DMS53 treated with DMSO at 0.1 percent for 48 hours (cell line): ENCODE data around the gene PPP2R2D.

Experiments used
- DNase-seq: peaks from one replicate; lab custom pipeline; 2025; ENCODE audit not compliant: unreplicated experiment; lab: John Stamatoyannopoulos, UW

Gene PPP2R2D

DNA sequence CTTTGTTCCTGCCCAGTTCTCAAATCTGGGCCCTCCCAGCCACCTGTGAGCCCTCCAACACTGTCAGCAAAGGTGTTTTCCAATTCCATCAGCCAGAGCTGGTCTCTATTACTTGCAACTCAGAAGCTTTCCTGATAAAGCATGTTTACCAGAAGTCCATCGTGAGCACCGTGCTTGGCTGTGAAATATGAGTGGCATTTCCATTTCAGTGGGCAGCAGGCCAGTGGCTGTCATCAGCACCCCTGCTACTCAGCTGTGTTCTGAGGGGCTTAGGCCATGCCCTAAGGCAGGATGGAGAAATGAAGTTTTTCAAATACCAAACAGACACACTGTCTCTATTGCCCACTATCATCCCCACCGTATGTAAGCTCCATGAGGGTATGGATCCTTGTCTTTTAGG, 93.6 kb downstream of the PPP2R2D start:
- DNase-seq = no peak

DNA sequence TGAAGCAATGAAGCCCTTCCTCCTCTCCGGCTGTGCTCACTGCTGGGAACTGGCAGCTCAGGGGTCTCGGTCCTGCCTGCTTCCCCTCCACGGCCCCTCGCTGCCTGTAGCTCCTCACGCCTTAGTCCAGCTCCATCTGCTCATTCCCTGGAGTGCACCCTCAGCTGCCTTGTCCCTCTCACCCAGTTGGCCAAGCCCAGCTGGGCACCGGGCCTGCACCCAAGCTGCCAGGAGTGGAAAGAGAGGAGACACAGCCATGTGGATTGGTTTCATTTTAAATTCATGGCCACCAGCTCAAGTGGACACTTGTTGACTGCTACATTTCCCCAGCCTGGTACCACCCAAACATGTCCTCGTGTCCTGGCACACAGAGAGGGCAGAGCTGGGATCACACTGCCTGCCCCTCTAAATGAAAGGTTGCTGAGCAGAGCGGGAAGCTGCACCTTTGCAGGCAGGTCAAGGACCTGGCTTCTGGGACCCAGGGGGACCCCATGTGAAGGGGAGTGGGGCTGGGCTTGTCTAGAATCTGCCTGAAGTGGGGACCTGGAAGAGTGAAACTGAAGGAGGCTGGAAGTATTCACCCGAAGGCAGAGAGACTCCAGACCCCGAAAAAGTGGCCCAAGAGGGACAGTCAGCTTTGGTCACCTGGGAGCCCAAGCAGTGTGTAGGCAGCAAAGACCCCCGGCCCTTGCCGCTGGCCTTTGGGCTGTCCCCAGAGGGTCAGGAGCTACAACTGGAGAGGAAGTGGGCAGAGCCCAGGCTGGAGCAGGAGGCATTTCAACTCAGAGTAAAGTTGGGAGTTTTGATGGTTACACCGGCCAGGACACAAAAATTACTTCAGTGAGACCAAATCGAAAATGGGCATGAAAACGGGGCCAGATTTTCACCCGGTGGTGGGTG, 95.9 kb downstream of the PPP2R2D start:
- no peak for DNase-seq

DNA sequence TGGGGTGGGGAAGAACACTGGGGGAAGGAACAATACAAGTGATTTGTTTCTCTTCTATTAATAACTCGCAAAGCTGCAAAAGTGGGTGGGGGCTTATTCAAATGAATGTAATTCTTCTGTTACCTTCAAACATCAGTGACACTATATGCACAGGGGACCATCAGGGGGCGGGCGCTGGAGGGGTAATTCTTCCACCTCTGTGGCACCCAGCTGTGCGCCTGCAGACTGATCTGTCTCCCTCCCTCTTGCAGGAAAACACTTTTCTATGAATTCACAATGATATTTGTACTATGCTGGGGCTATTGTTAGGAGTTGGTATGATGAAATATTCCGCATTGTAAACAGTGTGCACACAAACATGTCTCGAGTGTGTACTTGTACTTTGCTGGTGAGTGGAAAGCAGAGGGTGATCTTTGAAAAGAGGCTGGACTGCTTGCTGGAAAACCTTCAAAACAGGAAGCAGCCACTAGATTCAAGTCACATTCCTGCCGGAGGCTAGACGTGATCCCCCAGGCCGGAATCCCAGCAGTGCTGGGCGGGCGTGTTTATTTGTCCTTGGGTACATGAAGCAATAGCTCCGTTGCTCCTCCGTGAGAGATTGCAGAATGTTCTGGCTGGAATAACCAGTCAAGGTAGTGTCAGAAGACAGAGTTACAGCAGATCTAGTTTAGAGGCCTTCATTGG, 96.7 kb downstream of the PPP2R2D start:
- DNase-seq = peak; percentile 69

GRCh38 chr10:131998050-131998844, 97.4 kb downstream of the PPP2R2D start:
- no peak for DNase-seq

DNA sequence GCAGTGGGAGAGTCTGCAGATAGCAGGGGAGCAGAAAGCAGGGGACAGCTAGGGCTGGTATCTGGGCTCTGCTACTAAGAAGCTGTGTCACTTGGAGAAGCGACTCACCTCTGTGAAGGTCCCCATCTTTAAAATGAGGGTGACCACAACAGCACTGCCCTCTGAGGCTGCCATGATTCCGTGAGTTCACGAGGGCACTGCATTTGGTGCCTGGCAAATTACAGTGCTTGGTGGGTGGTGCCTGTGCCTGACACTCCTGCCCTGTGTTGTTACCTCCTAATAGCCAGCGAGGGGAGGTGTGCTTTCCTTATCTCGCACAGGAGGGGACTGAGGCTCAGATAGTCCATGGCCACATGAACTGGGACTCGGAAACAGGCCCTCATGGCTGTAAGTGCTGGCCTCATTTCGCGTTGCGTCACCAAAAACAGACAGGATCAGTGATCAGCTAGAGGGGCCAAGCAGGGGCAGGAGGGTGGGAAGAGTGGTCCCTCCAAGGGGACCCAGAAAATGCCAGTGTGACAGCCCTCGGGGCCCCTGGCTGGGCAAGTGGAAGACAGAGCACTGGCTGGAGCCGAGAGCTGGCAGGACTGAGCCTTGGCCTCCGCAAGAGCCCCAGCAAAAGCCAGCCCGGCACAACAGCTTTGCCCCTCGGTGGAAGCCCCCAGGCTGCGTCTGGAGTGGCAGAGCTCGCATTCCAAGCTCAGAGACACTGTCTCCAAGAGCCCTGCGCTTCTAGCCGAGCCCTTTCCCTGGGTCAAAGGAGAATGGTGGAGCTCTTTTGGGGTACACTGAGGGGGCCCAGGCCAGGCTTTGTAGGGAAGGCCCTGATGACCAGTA, 98.3 kb downstream of the PPP2R2D start:
- no peak for DNase-seq

DNA sequence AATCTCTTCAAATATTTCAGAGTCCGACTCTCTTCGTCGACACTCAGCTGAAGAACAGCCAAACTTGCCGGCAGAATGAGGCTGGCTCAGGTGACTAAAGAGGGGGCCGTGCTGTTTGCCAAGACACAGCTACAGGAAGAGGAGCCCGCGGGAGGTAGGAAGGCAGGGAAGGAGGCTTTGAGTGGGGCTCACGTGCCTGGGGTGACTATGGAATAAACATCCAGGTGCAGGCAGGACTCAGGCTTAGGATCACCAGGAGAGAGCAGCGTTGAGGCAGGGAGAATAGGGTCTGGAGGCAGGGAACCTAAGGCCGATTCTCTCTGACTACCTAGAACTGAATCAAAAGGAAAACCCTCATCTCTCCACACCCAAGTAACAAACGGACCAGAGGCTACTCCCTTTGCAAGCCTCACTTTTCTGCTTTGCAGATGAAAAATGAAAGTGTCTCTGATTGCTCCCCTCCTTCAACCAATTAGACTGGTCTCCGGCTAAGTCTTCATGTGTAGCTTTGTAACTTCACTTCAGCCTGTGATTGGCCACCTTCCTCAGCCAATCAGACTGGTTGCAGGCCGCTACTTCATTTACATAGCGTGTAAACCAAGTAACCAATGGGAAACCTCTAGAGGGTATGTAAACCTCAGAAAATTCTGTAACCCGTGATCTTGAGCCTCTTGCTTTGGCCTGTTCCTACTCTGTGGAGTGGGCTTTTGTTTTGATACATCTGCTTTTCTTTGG, 100.6 kb downstream of the PPP2R2D start:
- DNase-seq = peak; percentile 60

GRCh38 chr10:132002004-132002403, 101.2 kb downstream of the PPP2R2D start:
- DNase-seq = no peak

DNA sequence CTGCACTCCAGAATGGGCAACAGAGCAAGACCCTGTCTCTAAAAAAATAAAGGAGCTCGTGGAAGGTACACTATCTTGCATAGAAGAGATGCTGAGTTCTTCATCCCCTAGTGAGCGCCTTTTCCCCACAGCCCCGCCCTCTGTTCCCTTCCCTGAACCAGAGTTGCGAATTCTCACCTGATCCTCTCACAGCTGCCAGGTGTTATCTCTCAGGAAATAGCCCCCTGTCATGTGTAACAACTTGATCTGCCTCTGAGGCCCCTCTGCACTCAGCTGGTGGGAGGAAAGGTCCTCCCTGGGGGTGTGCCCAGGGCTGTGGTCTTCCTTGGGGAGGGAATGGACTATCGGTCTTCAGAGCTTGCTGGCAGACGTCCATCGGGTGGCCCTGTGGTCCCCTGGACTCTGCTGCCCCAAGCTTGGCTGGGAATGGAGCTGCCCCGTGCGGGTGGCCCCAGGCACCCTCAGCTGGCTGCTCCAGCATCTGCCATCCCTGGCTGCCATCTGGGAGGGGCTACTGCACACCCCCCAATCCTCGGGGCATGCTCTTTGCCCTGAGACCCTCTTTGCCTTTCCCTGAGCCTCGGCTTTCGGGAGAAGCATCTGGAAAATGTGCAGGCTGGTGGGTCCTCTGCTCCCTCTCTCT, 102.6 kb downstream of the PPP2R2D start:
- DNase-seq = no peak

DNA sequence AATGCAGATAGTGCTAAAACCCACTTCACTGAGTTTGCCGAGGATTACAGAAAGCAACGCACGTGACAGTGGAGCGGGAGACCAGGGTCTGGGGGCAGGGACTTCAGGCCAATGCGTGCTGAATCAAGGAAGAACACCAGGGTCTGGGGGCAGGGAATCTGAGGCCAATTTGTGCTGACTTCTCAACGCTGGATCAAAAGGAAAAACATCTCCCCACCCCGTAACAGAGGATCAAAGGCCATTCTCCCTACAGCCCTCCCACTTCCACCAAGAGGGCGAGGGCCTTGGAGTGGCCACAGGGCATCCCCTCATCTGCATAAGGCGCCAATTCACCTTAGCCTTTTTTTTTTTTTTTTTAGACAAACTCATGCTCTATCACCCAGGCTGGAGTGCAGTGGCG, 103.2 kb downstream of the PPP2R2D start:
- DNase-seq = no peak

GRCh38 chr10:132005147-132005546, 104.3 kb downstream of the PPP2R2D start:
- DNase-seq = no peak

GRCh38 chr10:132006966-132007365, 106.2 kb downstream of the PPP2R2D start:
- no peak for DNase-seq

DNA sequence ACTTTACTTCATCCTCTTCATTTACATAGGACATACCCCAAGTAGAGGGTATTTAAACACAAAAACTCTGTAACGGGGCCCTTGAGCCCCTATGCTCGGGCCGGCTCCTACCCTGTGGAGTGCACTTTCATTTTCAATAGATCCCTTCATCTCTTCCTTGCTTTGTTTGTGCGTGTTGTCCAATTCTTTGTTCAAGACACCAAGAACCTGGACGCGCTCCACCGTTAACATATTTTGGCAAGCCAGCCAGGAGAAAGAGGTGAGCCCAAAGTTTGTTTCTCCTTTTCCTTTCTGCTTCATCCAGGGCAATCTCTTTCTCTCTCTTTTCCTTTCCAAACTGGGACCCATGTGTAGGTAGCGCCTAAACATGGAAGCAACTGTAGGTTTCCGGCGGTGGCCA, 106.9 kb downstream of the PPP2R2D start:
- DNase-seq = no peak
